Osteoblast (primary cell): ENCODE measurements around the gene EPN3. TPM values are rescaled to one million over a fixed set of nuclear protein-coding genes. Genes with fewer than 3 reads are reported as not detected.

Source experiments
- DNase-seq: peaks from one replicate; pipeline ENCODE4 v3.0.0; 2011; ENCODE audit warnings: low spot score, mixed read lengths; ENCODE audit not compliant: insufficient read length; ENCODE audit errors: missing footprints
- H2AFZ ChIP-seq: 2 replicates; pipeline ENCODE4 v1.6.0; 2011; ENCODE audit warnings: mild to moderate bottlenecking, low read length
- H3K27ac ChIP-seq: 2 replicates; pipeline ENCODE4 v1.5.1; 2011; ENCODE audit warnings: mild to moderate bottlenecking, low read depth, low read length, moderate library complexity
- H3K27me3 ChIP-seq: 2 replicates; pipeline ENCODE4 v1.6.0; 2012; ENCODE audit warnings: mild to moderate bottlenecking, control low read depth, inconsistent platforms, low read length, moderate library complexity; ENCODE audit not compliant: insufficient read depth
- H3K36me3 ChIP-seq: 2 replicates; pipeline ENCODE4 v1.5.1; 2011; ENCODE audit warnings: mild to moderate bottlenecking, low read length, control low read depth, moderate library complexity; ENCODE audit not compliant: insufficient read depth
- H3K4me1 ChIP-seq: 2 replicates; pipeline ENCODE4 v1.5.1; 2011; ENCODE audit warnings: mild to moderate bottlenecking, low read length, control low read depth, moderate library complexity; ENCODE audit not compliant: insufficient read depth
- H3K4me2 ChIP-seq: 2 replicates; pipeline ENCODE4 v1.6.0; 2011; ENCODE audit warnings: mild to moderate bottlenecking, low read length; ENCODE audit not compliant: insufficient read depth
- H3K4me3 ChIP-seq: fragments of 200-600 bp; sonication (generic); 3 replicates; pipeline ENCODE4 v1.5.1; 2012; ENCODE audit warnings: mild to moderate bottlenecking, low read length, inconsistent platforms; ENCODE audit not compliant: insufficient read depth
- H3K79me2 ChIP-seq: 2 replicates; pipeline ENCODE4 v1.6.0; 2012; ENCODE audit warnings: mild to moderate bottlenecking, low read length, control low read depth, inconsistent platforms; ENCODE audit not compliant: insufficient read depth
- H3K9me3 ChIP-seq: 2 replicates; pipeline ENCODE4 v1.5.1; 2011; ENCODE audit warnings: low read depth, low read length, control low read depth
- H4K20me1 ChIP-seq: 2 replicates; pipeline ENCODE4 v1.6.0; 2012; ENCODE audit warnings: mild to moderate bottlenecking, low read length, control low read depth; ENCODE audit not compliant: insufficient read depth
- CTCF ChIP-seq: IDR thresholded peaks from 2 replicates; pipeline ENCODE4 v1.5.1; 2011; ENCODE audit warnings: mild to moderate bottlenecking, low read depth, low read length, moderate library complexity; ENCODE audit errors: extremely low read depth
- total RNA-seq: library from RNA; depleted of rRNA; stranded (reverse); fragments of >200 nt; gene quantifications from 2 replicates; pipeline ENCODE4 v1.2.3, GENCODE V29; 2012

EPN3 gene
- total RNA-seq, 1 donor = not detected

GRCh38 chr17:50560931-50561745, 28.6 kb downstream of the EPN3 start:
- DNase-seq = no peak
- Histone ChIP-seq H3K4me1 (peaks cover 19% of the 10 kb centered on the region), H3K36me3 (no peaks in the 10 kb centered on the region), H3K4me2 (peak overlapping the region; percentile 81), H3K27me3 (peaks cover 62% of the 10 kb centered on the region), H3K79me2 (no peaks in the 10 kb centered on the region), H3K27ac (no peak overlapping the region), H4K20me1 (peaks cover 4% of the 10 kb centered on the region), H3K4me3 (peak overlapping the region; percentile 67), H2AFZ (no peak overlapping the region), H3K9me3 (no peaks in the 10 kb centered on the region)
- TF ChIP-seq CTCF = no peak

DNA sequence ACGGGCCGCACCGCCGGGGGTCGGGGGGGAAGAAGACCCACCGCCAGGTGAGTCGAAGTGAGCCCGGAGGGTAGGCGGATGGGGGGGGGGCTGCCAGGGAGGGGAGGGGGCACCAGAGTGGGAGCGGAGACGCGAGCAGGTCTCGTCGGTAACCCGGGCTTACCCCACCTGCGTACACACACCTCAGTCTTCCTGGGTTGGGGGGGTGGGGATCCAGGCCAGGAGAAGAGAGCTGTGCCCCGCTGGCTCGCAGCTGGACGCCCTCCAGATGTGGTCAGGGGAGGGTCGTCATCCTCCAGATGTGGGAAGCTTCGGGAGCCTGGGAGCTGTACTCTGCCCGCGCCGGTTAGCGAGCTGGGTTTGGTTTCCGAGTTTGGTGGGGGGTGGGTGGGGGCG, 29.2 kb downstream of the EPN3 start:
- Histone ChIP-seq H3K4me1 (peaks cover 19% of the 10 kb centered on the region), H3K79me2 (no peaks in the 10 kb centered on the region), H3K9me3 (no peaks in the 10 kb centered on the region), H3K27ac (no peak overlapping the region), H3K4me2 (no peak overlapping the region), H3K36me3 (no peaks in the 10 kb centered on the region), H3K4me3 (no peak overlapping the region), H2AFZ (no peak overlapping the region), H4K20me1 (peaks cover under 1% of the 10 kb centered on the region), H3K27me3 (peaks cover 67% of the 10 kb centered on the region)
- DNase-seq = no peak
- no peak for TF ChIP-seq CTCF

- Histone ChIP-seq H3K27me3 (peaks cover 67% of the 10 kb centered on the region), H3K4me3 (no peak overlapping the region), H2AFZ (no peak overlapping the region), H3K9me3 (no peaks in the 10 kb centered on the region), H4K20me1 (no peaks in the 10 kb centered on the region), H3K36me3 (no peaks in the 10 kb centered on the region), H3K27ac (no peak overlapping the region), H3K79me2 (no peaks in the 10 kb centered on the region), H3K4me1 (peaks cover 19% of the 10 kb centered on the region), H3K4me2 (no peak overlapping the region)
- TF ChIP-seq CTCF = no peak
- DNase-seq = no peak
Measured at GRCh38 chr17:50562242-50563091, 29.9 kb downstream of the EPN3 start.

DNA sequence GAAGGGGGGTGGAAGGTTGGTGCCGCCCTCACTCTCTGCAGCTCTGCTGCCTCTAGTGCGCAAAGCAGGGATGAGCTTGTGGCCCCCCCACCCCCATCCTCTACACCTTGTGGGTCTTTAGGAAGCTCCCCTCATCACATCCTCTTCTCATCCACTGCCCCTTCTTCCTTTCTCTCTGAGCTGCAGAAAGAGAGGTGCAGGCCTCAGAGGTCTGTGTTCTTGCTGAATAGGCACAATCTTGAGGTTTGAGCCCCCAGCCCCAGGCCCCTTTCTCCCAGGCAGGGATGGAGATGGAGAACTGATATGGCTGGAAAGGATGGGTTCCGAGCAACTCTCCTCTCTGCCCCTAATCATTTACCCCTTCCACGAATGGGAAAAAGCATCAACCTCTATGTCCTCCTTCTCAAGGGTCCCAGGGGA, 30.6 kb downstream of the EPN3 start:
- Histone ChIP-seq H2AFZ (no peak overlapping the region), H3K79me2 (no peaks in the 10 kb centered on the region), H3K27ac (no peak overlapping the region), H3K4me2 (no peak overlapping the region), H3K36me3 (no peaks in the 10 kb centered on the region), H3K4me1 (peaks cover 19% of the 10 kb centered on the region), H3K4me3 (no peak overlapping the region), H3K9me3 (no peaks in the 10 kb centered on the region), H4K20me1 (no peaks in the 10 kb centered on the region), H3K27me3 (peaks cover 65% of the 10 kb centered on the region)
- no peak for DNase-seq
- TF ChIP-seq CTCF = no peak
